Amygdala (tissue), 56 donors: ENCODE measurements around the gene ROBO1.

Experiments
- DNase-seq, 56 donors: peaks; one replicate each; lab custom pipeline; 2025; lab: John Stamatoyannopoulos, UW

Gene ROBO1

GRCh38 chr3:79032686-79033318, 735.0 kb downstream of the ROBO1 start:
- peak in 2 of 56 donors; percentile 22 to 63 for DNase-seq

- no peak for DNase-seq
Measured at GRCh38 chr3:79030157-79030556, 737.6 kb downstream of the ROBO1 start.

GRCh38 chr3:79028916-79029315, 738.9 kb downstream of the ROBO1 start:
- no peak for DNase-seq

- DNase-seq: no peak
Measured at GRCh38 chr3:79027593-79027992, 740.2 kb downstream of the ROBO1 start.

- DNase-seq: no peak
Measured at GRCh38 chr3:79019924-79020173, 747.9 kb downstream of the ROBO1 start.

- DNase-seq: peak in 55 of 56 donors; percentile 35 to 89 (median 78)
Measured at GRCh38 chr3:79019137-79019923, 748.5 kb downstream of the ROBO1 start.

GRCh38 chr3:79018671-79019136, 749.1 kb downstream of the ROBO1 start:
- peak in 48 of 56 donors; percentile 10 to 86 (median 56) for DNase-seq

- no peak for DNase-seq
Measured at GRCh38 chr3:79018265-79018664, 749.5 kb downstream of the ROBO1 start.

- DNase-seq: no peak
Measured at GRCh38 chr3:79016587-79017376, 751.0 kb downstream of the ROBO1 start.

- no peak for DNase-seq
Measured at GRCh38 chr3:79015854-79016253, 751.9 kb downstream of the ROBO1 start.

- peak in 25 of 56 donors; percentile 3 to 75 (median 29) for DNase-seq
Measured at GRCh38 chr3:79012946-79013362, 754.8 kb downstream of the ROBO1 start.

- DNase-seq: no peak
Measured at GRCh38 chr3:79012530-79012913, 755.3 kb downstream of the ROBO1 start.

GRCh38 chr3:79011821-79012529, 755.8 kb downstream of the ROBO1 start:
- no peak for DNase-seq

- DNase-seq: no peak
Measured at GRCh38 chr3:79009861-79010260, 757.9 kb downstream of the ROBO1 start.

GRCh38 chr3:79006077-79006476, 761.7 kb downstream of the ROBO1 start:
- no peak for DNase-seq

- no peak for DNase-seq
Measured at GRCh38 chr3:79005084-79005483, 762.7 kb downstream of the ROBO1 start.

- no peak for DNase-seq
Measured at GRCh38 chr3:79003994-79004393, 763.8 kb downstream of the ROBO1 start.

- DNase-seq: peak in 1 of 56 donors; percentile 28
Measured at GRCh38 chr3:79002465-79003372, 765.1 kb downstream of the ROBO1 start.

- DNase-seq: no peak
Measured at GRCh38 chr3:79001255-79001654, 766.5 kb downstream of the ROBO1 start.

- DNase-seq: no peak
Measured at GRCh38 chr3:78999139-78999538, 768.7 kb downstream of the ROBO1 start.
